GM12878 (cell line): ENCODE measurements around the gene LRRC74B. TPM values are rescaled to one million over a fixed set of nuclear protein-coding genes. Genes with fewer than 3 reads are reported as not detected.
A peak's percentile ranks its signal among the peaks of the same experiment; 100 is the strongest.

Experiments
- ATAC-seq: fragments of 200-7000 bp; cut with Tn5 transposase; 3 replicates; pipeline ENCODE4 v1.9.1; 2020; ENCODE audit warnings: mild to moderate bottlenecking, moderate library complexity
- BruUV-seq: library from RNA; stranded (reverse); fragments of 400-500 nt; replicated peaks from 2 replicates; lab custom pipeline; 2021; lab: Mats Ljungman, UMichigan
- CTCF ChIA-PET: fragments of 300-600 bp; sonication (Branson Sonifier 250); formaldehyde crosslinking; extraction: SDS; loops from one replicate; lab custom pipeline; 2021; ENCODE audit warnings: inconsistent platforms; lab: Yijun Ruan, JAX
- POLR2A ChIA-PET: fragments of 350-600 bp; formaldehyde crosslinking; extraction: SDS; loops from one replicate; lab custom pipeline; 2021; ENCODE audit warnings: inconsistent platforms; lab: Charles Lee
- RAD21 ChIA-PET: fragments of 300-600 bp; sonication (Branson Sonifier 250); formaldehyde crosslinking; loops from one replicate; lab custom pipeline; 2023; ENCODE audit warnings: antibody characterized with exemption; ENCODE audit not compliant: unreplicated experiment; lab: Charles Lee
- SMC1A ChIA-PET: fragments of 300-600 bp; sonication (Branson Sonifier 250); formaldehyde crosslinking; loops from one replicate; lab custom pipeline; 2023; ENCODE audit not compliant: unreplicated experiment, uncharacterized antibody; lab: Charles Lee
- DNase-seq: peaks from one replicate; pipeline ENCODE4 v3.0.0-alpha.2; 2011; ENCODE audit warnings: low read depth, low spot score
- FAIRE-seq: peaks from 3 replicates; lab custom pipeline; 2011; peaks lifted over from hg19 to GRCh38; lab: Jason Lieb, UNC
- H2AFZ ChIP-seq: 2 replicates; pipeline ENCODE4 v1.6.0; 2011; ENCODE audit warnings: low read depth, low read length, control low read depth; ENCODE audit not compliant: control insufficient read depth
- H3K27ac ChIP-seq: 2 replicates; pipeline ENCODE4 v1.5.1; 2011; ENCODE audit warnings: control low read depth; ENCODE audit not compliant: control insufficient read depth, insufficient read depth
- H3K27me3 ChIP-seq, 2 experiments: replicated peaks in 1 of 2; 2 replicates each; pipeline versions ENCODE4 v1.6.0 to v1.6.1; 2011; ENCODE audit warnings: low read length in 1 of 2; ENCODE audit not compliant: control insufficient read depth in 2 of 2, insufficient read depth in 2 of 2
- H3K36me3 ChIP-seq, 2 experiments: 2 replicates each; pipeline ENCODE4 v1.5.1; 2011; ENCODE audit warnings: low read length in 1 of 2; ENCODE audit not compliant: control insufficient read depth in 2 of 2, insufficient read depth in 2 of 2
- H3K4me1 ChIP-seq: 2 replicates; pipeline ENCODE4 v1.6.1; 2011; ENCODE audit warnings: mild to moderate bottlenecking, low read length, moderate library complexity, mixed read lengths; ENCODE audit not compliant: control insufficient read depth, insufficient read depth
- H3K4me2 ChIP-seq: 2 replicates; pipeline ENCODE4 v1.6.0; 2011; ENCODE audit warnings: control low read depth; ENCODE audit not compliant: control insufficient read depth, insufficient read depth
- H3K4me3 ChIP-seq: fragments of 200-600 bp; sonication (generic); 2 replicates; pipeline ENCODE4 v1.5.1; 2016
- H3K79me2 ChIP-seq: 2 replicates; pipeline ENCODE4 v1.6.0; 2011; ENCODE audit warnings: low read length; ENCODE audit not compliant: control insufficient read depth, insufficient read depth
- H3K9ac ChIP-seq: 2 replicates; pipeline ENCODE4 v1.8.0; 2011; ENCODE audit warnings: low read length, control low read depth, mixed read lengths; ENCODE audit not compliant: control insufficient read depth, insufficient read depth
- H3K9me3 ChIP-seq: replicated peaks from 3 replicates; pipeline ENCODE4 v1.5.1; 2011; ENCODE audit warnings: mild to moderate bottlenecking, low read length; ENCODE audit not compliant: control insufficient read depth, insufficient read depth
- H4K20me1 ChIP-seq: 2 replicates; pipeline ENCODE4 v1.6.0; 2011; ENCODE audit not compliant: control insufficient read depth, insufficient read depth
- ASH2L ChIP-seq: fragments of 300-600, 200-600 bp; sonication (generic); IDR thresholded peaks from 2 replicates; pipeline ENCODE4 v1.6.1; 2017; ENCODE audit warnings: low read depth, mild to moderate bottlenecking, borderline replicate concordance
- ATF7 ChIP-seq: fragments of 450-650 bp; IDR thresholded peaks from 2 replicates; pipeline ENCODE4 v1.6.1; 2016; ENCODE audit warnings: low read depth, mild to moderate bottlenecking
- CHD2 ChIP-seq: IDR thresholded peaks from 2 replicates; pipeline ENCODE4 v1.6.1; 2011; ENCODE audit warnings: low read depth, low read length, improper control_type of control experiment, borderline replicate concordance
- CREB1 ChIP-seq: IDR thresholded peaks from 2 replicates; pipeline ENCODE4 v1.6.1; 2012; ENCODE audit warnings: low read depth, mild to moderate bottlenecking, inconsistent platforms
- FOS ChIP-seq: IDR thresholded peaks from 3 replicates; pipeline ENCODE4 v1.6.1; 2011; ENCODE audit warnings: borderline replicate concordance; ENCODE audit not compliant: insufficient read length; ENCODE audit errors: extremely low read depth
- FOXK2 ChIP-seq: fragments of 450-650 bp; IDR thresholded peaks from 2 replicates; pipeline ENCODE4 v1.6.1; 2017; ENCODE audit warnings: mild to moderate bottlenecking, moderate library complexity
- HDAC6 ChIP-seq: fragments of 200-600 bp; sonication (generic); IDR thresholded peaks from one replicate; pipeline ENCODE4 v1.8.0; 2017; ENCODE audit warnings: antibody characterized with exemption; ENCODE audit not compliant: unreplicated experiment
- JUND ChIP-seq: IDR thresholded peaks from 2 replicates; pipeline ENCODE4 v1.6.1; 2012; ENCODE audit warnings: low read depth, mild to moderate bottlenecking, low read length, improper control_type of control experiment, moderate library complexity
- KLF5 ChIP-seq: fragments of 450-650 bp; IDR thresholded peaks from 2 replicates; pipeline ENCODE4 v1.6.1; 2014; ENCODE audit warnings: mild to moderate bottlenecking; ENCODE audit not compliant: partially characterized antibody
- NR2F1 ChIP-seq: fragments of 450-650 bp; conservative IDR thresholded peaks from 2 replicates; pipeline ENCODE4 v1.6.1; 2017; ENCODE audit warnings: mild to moderate bottlenecking
- SP1 ChIP-seq: IDR thresholded peaks from one replicate; pipeline ENCODE4 v1.6.1; 2011; ENCODE audit warnings: low read depth, low read length
- STAT1 ChIP-seq: fragments of 450-650 bp; conservative IDR thresholded peaks from 2 replicates; pipeline ENCODE4 v1.6.1; 2014; ENCODE audit warnings: antibody characterized with exemption, mild to moderate bottlenecking
- WRNIP1 ChIP-seq: IDR thresholded peaks from 2 replicates; pipeline ENCODE4 v1.6.1; 2011; ENCODE audit warnings: low read depth, low read length, improper control_type of control experiment, borderline replicate concordance
- ZBTB40 ChIP-seq: fragments of 450-650 bp; IDR thresholded peaks from 2 replicates; pipeline ENCODE4 v1.6.1; 2016; ENCODE audit warnings: mild to moderate bottlenecking, moderate library complexity, borderline replicate concordance
- ZNF217 ChIP-seq: fragments of 450-650 bp; IDR thresholded peaks from 2 replicates; pipeline ENCODE4 v1.6.1; 2017; ENCODE audit warnings: antibody characterized with exemption, mild to moderate bottlenecking
- whole genome bisulfite sequencing: methylation state at CpG from one replicate; pipeline ENCODE4 v1.1.6; 2016; ENCODE audit warnings: low lambda C conversion rate; ENCODE audit not compliant: insufficient replicate concordance, insufficient coverage; ENCODE audit errors: missing lambda C conversion rate; 5-methylcytosine and 5-hydroxymethylcytosine counted together
- in situ Hi-C: fragments of 300-500 bp; cut with MboI; formaldehyde crosslinking; loops from 9 replicates; pipeline ENCODE4 v1.14.3; 2018; ENCODE audit warnings: mixed read lengths
- intact Hi-C: fragments of 100-400 bp; cut with micrococcal nuclease; formaldehyde crosslinking; loops from one replicate; pipeline ENCODE4 v1.14.2; 2022; ENCODE audit not compliant: unreplicated experiment
- polyA plus RNA-seq, 11 experiments: library from polyadenylated mRNA; depleted of rRNA in 4 of 11; unstranded in 6 of 11; stranded (reverse) in 5 of 11; fragments of >200 nt; fragmentation: Nextera tagmentation in 4 of 11; fragmentation: Illumina TruSeq in 1 of 11; extraction: Ambion mirVana in 4 of 11; extraction: Trizol in 1 of 11; gene quantifications; 1 replicate in 1 of 11; 2 replicates in 10 of 11; pipeline versions ENCODE4 v1.2.1 to v1.2.3, GENCODE V29; 2011 to 2016; ENCODE audit warnings: inconsistent platforms in 2 of 11, missing spikeins in 2 of 11, low read depth in 1 of 11
- total RNA-seq, 4 experiments: library from RNA; depleted of rRNA in 3 of 4; stranded (reverse); fragments of >200 nt in 3 of 4; fragmentation: Illumina TruSeq in 1 of 4; extraction: Trizol in 1 of 4; gene quantifications; 2 replicates each; pipeline versions ENCODE4 v1.2.1 to v1.2.3, GENCODE V29; 2013 to 2021

The LRRC74B gene
- total and polyA plus RNA-seq, 10 of the 15 experiments (the other 5 are each of a cell fraction or from before 2014, with no cell fraction given) = not detected

DNA sequence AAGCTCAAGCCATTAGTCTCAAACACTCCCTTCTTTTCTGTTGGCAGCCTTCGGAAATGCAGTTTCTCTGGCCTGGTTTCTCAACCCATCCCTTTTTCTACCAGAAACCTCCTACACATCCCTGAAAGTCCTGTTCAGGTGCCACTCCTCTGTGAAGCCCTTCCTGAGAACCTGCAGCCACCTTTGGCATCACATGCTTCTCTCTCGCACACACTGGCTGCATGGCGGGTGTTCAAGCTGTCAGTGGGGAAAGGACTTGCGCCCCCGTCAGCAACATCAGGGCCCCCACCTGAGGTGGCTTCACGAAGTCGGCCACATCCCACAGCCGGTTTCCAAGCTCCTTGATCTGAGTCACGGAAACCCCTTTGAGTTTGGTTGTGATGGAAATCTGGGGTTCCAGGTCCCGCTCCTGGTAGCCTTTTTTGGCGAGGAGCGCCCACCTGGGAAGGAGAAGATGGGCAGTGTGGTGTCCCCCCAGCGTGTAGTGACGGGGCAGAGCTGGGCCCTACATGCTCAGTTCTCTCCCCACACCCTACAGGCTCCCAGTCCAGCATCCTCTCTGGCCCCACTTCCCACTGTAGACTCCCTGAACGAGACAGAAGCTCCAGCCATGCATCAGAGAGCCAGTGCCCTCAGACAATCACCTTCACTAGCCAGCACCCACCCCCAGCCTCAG, 1.7 kb upstream of the LRRC74B start (continued):
- TF ChIP-seq CREB1 (no peak), CHD2 (no peak), NR2F1 (no peak)

DNA sequence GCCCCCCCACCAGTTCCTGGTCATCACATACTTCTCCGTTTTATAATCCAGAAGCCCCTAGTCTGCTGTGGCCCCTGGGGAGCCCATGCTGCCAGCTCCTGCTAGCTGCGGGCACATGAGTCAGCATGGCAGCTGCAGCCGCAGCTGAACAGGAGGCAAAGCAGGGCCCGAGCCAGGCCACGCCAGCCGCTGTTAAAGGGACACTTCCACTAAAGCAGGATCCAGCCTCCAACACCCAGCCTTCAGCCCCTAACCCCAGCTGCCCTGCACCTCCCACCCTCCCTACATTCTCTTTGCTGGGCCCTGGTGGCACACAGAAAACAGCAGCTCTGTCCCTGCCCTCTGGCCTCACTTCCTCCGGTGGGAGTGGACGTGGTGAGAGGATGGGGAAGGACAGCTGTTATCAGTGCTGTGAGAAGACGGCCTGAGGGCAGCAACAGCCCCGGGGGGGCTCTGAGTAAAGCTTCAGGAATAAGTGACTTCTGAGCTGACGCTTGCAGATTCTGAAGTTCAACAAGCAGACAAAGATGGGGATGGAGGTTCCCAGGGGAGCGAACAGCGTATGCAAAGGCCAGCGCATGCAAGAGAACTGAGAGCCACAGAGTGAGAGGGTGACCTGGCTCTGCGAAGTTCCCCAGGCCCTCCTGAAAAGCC, 688 bp upstream of the LRRC74B start:
- ChIA-PET RAD21 (no interaction called here), CTCF (no interaction called here), POLR2A (no interaction called here), SMC1A (no interaction called here)
- WGBS = 10% methylated on average over 15 of the region's 15 CpGs
- peak overlapping the region; percentile 61 for H3K4me2 ChIP-seq
- H2AFZ ChIP-seq = no peak overlapping the region
- no peak overlapping the region for H3K27ac ChIP-seq
- no peaks in the 10 kb centered on the region for H4K20me1 ChIP-seq
- no TSS peak for BruUV-seq
- no peaks in the 10 kb centered on the region; the same call in 1 of the 2 replicates for H3K4me1 ChIP-seq
- H3K27me3 ChIP-seq = peaks cover 0 to 1% of the 10 kb centered on the region in 2 experiments; a peak in 2 of 4 replicates
- H3K79me2 ChIP-seq = no peaks in the 10 kb centered on the region
- ATAC-seq = peak; percentile 17
- no peak overlapping the region for H3K4me3 ChIP-seq
- in situ Hi-C loops = no loop called here
- no peak for FAIRE-seq
- DNase-seq = no peak
- no peak overlapping the region for H3K9ac ChIP-seq
- intact Hi-C loops = no loop called here
- H3K9me3 ChIP-seq = no peaks in the 10 kb centered on the region
- no peaks in the 10 kb centered on the region for H3K36me3 ChIP-seq
- TF ChIP-seq HDAC6 (no peak), ZNF217 (no peak), ATF7 (no peak), SP1 (no peak), FOS (no peak), ASH2L (no peak), KLF5 (no peak), STAT1 (no peak), JUND (no peak), ZBTB40 (no peak), FOXK2 (no peak), WRNIP1 (no peak)
